ENCODE measurements around the gene STARD9.

GRCh38 chr15:42605796-42606195 lies 30.4 kb downstream of the STARD9 start:
- no peak for TF ChIP-seq EZH2 (IDR thresholded peaks at IDR 0.05; ENCODE audit: low read length)
- TF ChIP-seq CTCF (optimal IDR thresholded peaks at IDR 0.05 in 1 of 3, IDR thresholded peaks at IDR 0.05 in 1 of 3, conservative IDR thresholded peaks at IDR 0.05 in 1 of 3; ENCODE audit: extremely low read depth in 1 of 3, insufficient read depth in 2 of 3, low read length in 3 of 3): no peak

All from keratinocyte (primary cell).